ENCODE results near the gene TBC1D10B.

Gene TBC1D10B

GRCh38 chr16:30365200-30365599 lies 5.1 kb downstream of the TBC1D10B start:
- no peak for TF ChIP-seq CTCF (conservative IDR thresholded peaks at IDR 0.05; ENCODE audit: low read depth, low read length)
- DNase-seq (ENCODE audit: low read depth) = no peak
- no peak overlapping the region for H3K4me3 ChIP-seq (ENCODE audit: low read depth, low read length)

- no peak for DNase-seq (ENCODE audit: low read depth)
Observed at GRCh38 chr16:30361180-30361579, 9.1 kb downstream of the TBC1D10B start.

GRCh38 chr16:30359871-30360170 lies 10.5 kb downstream of the TBC1D10B start:
- no peak for DNase-seq (ENCODE audit: low read depth)
- no peak overlapping the region for H3K4me3 ChIP-seq (ENCODE audit: low read depth, low read length)
- no peak for TF ChIP-seq CTCF (conservative IDR thresholded peaks at IDR 0.05; ENCODE audit: low read depth, low read length)

More at GRCh38 chr16:30361180-30361579, 9.1 kb downstream of the TBC1D10B start:
- no peak overlapping the region for H3K4me3 ChIP-seq (ENCODE audit: low read depth, low read length)
- TF ChIP-seq CTCF (conservative IDR thresholded peaks at IDR 0.05; ENCODE audit: low read depth, low read length) = no peak

GRCh38 chr16:30358990-30359870 lies 11.1 kb downstream of the TBC1D10B start:
- H3K4me3 ChIP-seq (ENCODE audit: low read depth, low read length) = no peak overlapping the region
- no peak for TF ChIP-seq CTCF (conservative IDR thresholded peaks at IDR 0.05; ENCODE audit: low read depth, low read length)
- no peak for DNase-seq (ENCODE audit: low read depth)

GRCh38 chr16:30358577-30358936 lies 11.7 kb downstream of the TBC1D10B start:
- no peak for DNase-seq (ENCODE audit: low read depth)
- H3K4me3 ChIP-seq (ENCODE audit: low read depth, low read length) = no peak overlapping the region
- TF ChIP-seq CTCF (conservative IDR thresholded peaks at IDR 0.05; ENCODE audit: low read depth, low read length) = no peak

GRCh38 chr16:30357715-30358576 lies 12.3 kb downstream of the TBC1D10B start:
- no peak for DNase-seq (ENCODE audit: low read depth)
- no peak for TF ChIP-seq CTCF (conservative IDR thresholded peaks at IDR 0.05; ENCODE audit: low read depth, low read length)
- H3K4me3 ChIP-seq (ENCODE audit: low read depth, low read length) = no peak overlapping the region
